Thyroid gland (tissue), 4 donors: ENCODE measurements around the gene APBB1IP. TPM values are rescaled to one million over a fixed set of nuclear protein-coding genes. Genes with fewer than 3 reads are reported as not detected.

ENCODE experiments used
- DNase-seq, 2 donors: peaks; one replicate each; pipeline ENCODE4 v3.0.0-alpha.2; 2019
- H3K27ac ChIP-seq, 3 donors: fragments of 200-600 bp; sonication (generic); 1 replicate in 2 of 3; 2 replicates in 1 of 3; pipeline ENCODE4 v1.5.1; 2016 to 2019; ENCODE audit warnings: mild to moderate bottlenecking in 1 of 3, moderate library complexity in 1 of 3
- H3K27me3 ChIP-seq: fragments of 200-600 bp; sonication (generic); one replicate; pipeline ENCODE4 v1.5.1; 2019
- H3K36me3 ChIP-seq, 2 donors: fragments of 200-600 bp; sonication (generic); one replicate each; pipeline ENCODE4 v1.5.1; 2016 to 2019
- H3K4me1 ChIP-seq, 2 donors: fragments of 200-600 bp; sonication (generic); one replicate each; pipeline ENCODE4 v1.5.1; 2017 to 2019
- H3K4me3 ChIP-seq, 3 donors: fragments of 200-600 bp; sonication (generic); replicated peaks in 1 of 3; 1 replicate in 2 of 3; 2 replicates in 1 of 3; pipeline ENCODE4 v1.5.1; 2016; ENCODE audit warnings: mild to moderate bottlenecking in 1 of 3
- H3K9me3 ChIP-seq: fragments of 200-600 bp; sonication (generic); one replicate; pipeline ENCODE4 v1.5.1; 2017
- CTCF ChIP-seq, 6 experiments: fragments of 200-600 bp in 3 of 6; fragments of 450-650 bp in 3 of 6; sonication (generic) in 3 of 6; IDR thresholded peaks; one replicate each; pipeline ENCODE4 v1.5.1; 2016 to 2019; ENCODE audit warnings: antibody characterized with exemption in 6 of 6, mild to moderate bottlenecking in 2 of 6, inconsistent platforms in 1 of 6, moderate library complexity in 1 of 6
- POLR2A ChIP-seq, 2 donors: fragments of 450-650 bp; IDR thresholded peaks; one replicate each; pipeline ENCODE4 v1.6.1; 2017; ENCODE audit warnings: antibody characterized with exemption in 2 of 2, mild to moderate bottlenecking in 2 of 2, moderate library complexity in 1 of 2
- WGBS, 2 donors: methylation state at CpG; one replicate each; pipeline ENCODE4 v1.1.5; 2017; 5-methylcytosine and 5-hydroxymethylcytosine counted together
- intact Hi-C: fragments of 100-400 bp; cut with DNase I; formaldehyde crosslinking; loops from one replicate; pipeline ENCODE4 v1.15.1; 2023
- total RNA-seq, 4 donors: library from RNA; depleted of rRNA; stranded (reverse); fragments of >200 nt; gene quantifications; one replicate each; pipeline ENCODE4 v1.2.3, GENCODE V29; 2016

Gene APBB1IP
- total RNA-seq, 4 donors from 2014 or later = 1.5 to 4.3 (median 2.2) TPM

GRCh38 chr10:26436848-26437247 is 1.3 kb upstream of the APBB1IP start:
- 74 to 79% methylated on average over 2 of the region's 2 CpGs for WGBS, 2 donors
- TF ChIP-seq CTCF (IDR thresholded peaks at IDR 0.05) (no peak), POLR2A (IDR thresholded peaks at IDR 0.05) (no peak)
- intact Hi-C loops = no loop called here
- H3K9me3 ChIP-seq = no peaks in the 10 kb centered on the region
- H3K4me1 ChIP-seq = no peaks in the 10 kb centered on the region
- H3K27ac ChIP-seq = no peak overlapping the region
- no peak for DNase-seq
- H3K36me3 ChIP-seq = no peaks in the 10 kb centered on the region
- H3K27me3 ChIP-seq = no peaks in the 10 kb centered on the region
- no peak overlapping the region for H3K4me3 ChIP-seq

GRCh38 chr10:26438534-26439341 is 597 bp downstream of the APBB1IP start:
- WGBS, 2 donors = 4% methylated on average over 34 to 41 of the region's 59 CpGs
- intact Hi-C loops = no loop called here
- no peaks in the 10 kb centered on the region for H3K4me1 ChIP-seq
- peak in 1 of 2 donors; percentile 2 for DNase-seq
- no peak overlapping the region for H3K4me3 ChIP-seq
- peak overlapping the region in 1 of 3 donors; percentile 43 for H3K27ac ChIP-seq
- no peaks in the 10 kb centered on the region for H3K27me3 ChIP-seq
- H3K36me3 ChIP-seq = no peaks in the 10 kb centered on the region
- no peak for TF ChIP-seq POLR2A (IDR thresholded peaks at IDR 0.05)
- no peak for TF ChIP-seq CTCF (IDR thresholded peaks at IDR 0.05)
- no peaks in the 10 kb centered on the region for H3K9me3 ChIP-seq

GRCh38 chr10:26439406-26440087 is 1.4 kb downstream of the APBB1IP start:
- WGBS, 2 donors = 69 to 73% methylated on average over 14 of the region's 14 CpGs
- Histone ChIP-seq H3K27ac (no peak overlapping the region), H3K36me3 (no peaks in the 10 kb centered on the region), H3K4me3 (no peak overlapping the region), H3K4me1 (no peaks in the 10 kb centered on the region), H3K9me3 (no peaks in the 10 kb centered on the region), H3K27me3 (no peaks in the 10 kb centered on the region)
- no peak for TF ChIP-seq CTCF (IDR thresholded peaks at IDR 0.05)
- no peak for TF ChIP-seq POLR2A (IDR thresholded peaks at IDR 0.05)
- no peak for DNase-seq
- intact Hi-C loops = no loop called here

- no peak overlapping the region for H3K27ac ChIP-seq
- H3K36me3 ChIP-seq = no peaks in the 10 kb centered on the region
- H3K9me3 ChIP-seq = no peaks in the 10 kb centered on the region
- H3K4me1 ChIP-seq = no peaks in the 10 kb centered on the region
- TF ChIP-seq POLR2A (IDR thresholded peaks at IDR 0.05) (no peak), CTCF (IDR thresholded peaks at IDR 0.05) (no peak)
- intact Hi-C loops = no loop called here
- no peak for DNase-seq
- no peak overlapping the region for H3K4me3 ChIP-seq
- WGBS, 2 donors = 53 to 66% methylated on average over 1 of the region's 1 CpG
- no peaks in the 10 kb centered on the region for H3K27me3 ChIP-seq
Measured at GRCh38 chr10:26440088-26440470, 1.9 kb downstream of the APBB1IP start.
